NCI-H2029 treated with DMSO at 0.1 percent for 48 hours (cell line): ENCODE results near the gene ATP9A.
A peak's percentile ranks its signal among the peaks of the same experiment; 100 is the strongest.
"Not testable (repeated sequence)": the region's sequence is repeated elsewhere in the genome, so short reads cannot be mapped to it uniquely, and the experiment has no call there.

Experiments used
- DNase-seq: peaks from one replicate; lab custom pipeline; 2025; lab: John Stamatoyannopoulos, UW

Gene ATP9A

DNA sequence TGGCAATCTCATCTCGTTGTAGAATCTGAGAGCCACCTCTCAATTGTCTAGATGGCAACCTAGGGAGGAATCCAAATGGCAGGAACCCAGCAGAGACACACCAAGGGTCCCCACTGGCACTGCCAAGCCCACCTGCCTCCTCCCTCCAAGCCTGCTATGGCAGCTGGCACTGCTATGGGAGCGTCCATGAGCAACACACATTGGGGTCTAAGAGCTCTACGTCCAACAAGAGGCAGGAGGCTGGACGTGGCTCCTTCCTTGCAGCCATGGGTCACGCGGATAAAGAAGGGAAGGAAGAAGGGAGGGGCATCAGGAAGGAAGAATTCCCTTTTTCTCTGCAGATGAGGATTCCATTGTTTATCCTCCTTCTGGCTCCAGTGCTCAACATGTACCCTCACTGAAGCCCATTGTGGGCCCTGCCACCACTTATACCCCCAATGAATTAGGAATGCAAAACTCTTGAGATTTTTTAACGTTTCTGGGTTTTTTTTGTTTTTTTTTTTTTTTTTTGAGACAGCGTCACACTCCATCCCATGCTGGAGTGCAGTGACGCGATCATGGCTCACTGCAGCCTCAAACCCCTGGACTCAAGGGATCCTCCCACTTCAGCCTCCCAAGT lies 17.3 kb downstream of the ATP9A start:
- no peak for DNase-seq

- peak; percentile 84 for DNase-seq
Observed at GRCh38 chr20:51750037-51750769, 18.0 kb downstream of the ATP9A start.

DNA sequence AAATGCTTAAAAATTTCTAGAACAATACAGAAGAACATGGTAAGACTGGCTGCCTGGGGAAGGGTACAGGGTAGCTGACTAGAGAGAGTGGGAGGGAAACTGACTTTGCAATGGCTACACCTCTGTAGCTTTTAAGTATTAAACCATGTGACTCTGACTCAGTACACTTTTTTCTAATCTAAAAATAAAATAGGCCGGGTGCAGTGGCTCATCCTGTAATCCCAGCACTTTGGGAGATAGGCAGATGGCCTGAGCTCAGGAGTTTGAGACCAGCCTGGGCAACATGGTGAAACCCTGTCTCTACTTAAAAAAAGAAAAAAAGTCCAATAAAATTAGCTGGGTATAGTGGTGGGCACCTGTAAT lies 18.5 kb downstream of the ATP9A start:
- DNase-seq, result no peak

DNA sequence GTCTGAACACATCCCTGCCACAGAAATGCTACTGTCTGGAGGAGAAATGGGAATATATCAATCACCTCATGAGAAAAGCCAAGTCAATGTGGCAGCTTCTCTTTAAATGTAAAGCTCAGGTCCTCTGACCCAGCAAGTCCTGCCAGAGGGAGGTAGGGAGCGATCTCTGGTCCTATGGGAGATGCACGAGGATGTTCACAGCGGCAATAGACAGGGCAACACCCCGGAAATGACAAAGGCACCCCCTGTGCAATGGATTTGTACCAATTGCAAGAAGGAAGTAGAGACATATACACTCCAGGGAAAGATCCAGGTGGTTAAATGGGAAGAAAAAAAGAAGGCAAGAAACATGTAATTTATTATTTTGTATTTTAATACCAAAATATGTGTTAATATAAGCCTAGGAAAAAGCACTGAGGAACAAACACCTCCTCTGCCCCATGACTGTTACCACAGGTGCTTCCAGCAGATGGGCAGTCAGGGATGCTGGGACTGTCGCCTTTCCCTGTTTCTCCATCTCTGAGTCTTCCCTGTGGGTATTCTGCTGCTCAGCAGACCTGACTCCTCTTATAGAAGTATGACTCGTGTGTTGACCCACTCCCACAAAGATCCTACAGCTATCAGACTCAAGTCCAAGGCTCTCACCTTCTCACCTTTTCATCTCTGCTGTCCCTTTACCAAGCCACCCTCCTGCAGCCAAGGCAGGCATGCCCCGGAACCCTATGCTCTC lies 20.8 kb downstream of the ATP9A start:
- no peak for DNase-seq

- no peak for DNase-seq
Observed at GRCh38 chr20:51745804-51746203, 22.4 kb downstream of the ATP9A start.

DNA sequence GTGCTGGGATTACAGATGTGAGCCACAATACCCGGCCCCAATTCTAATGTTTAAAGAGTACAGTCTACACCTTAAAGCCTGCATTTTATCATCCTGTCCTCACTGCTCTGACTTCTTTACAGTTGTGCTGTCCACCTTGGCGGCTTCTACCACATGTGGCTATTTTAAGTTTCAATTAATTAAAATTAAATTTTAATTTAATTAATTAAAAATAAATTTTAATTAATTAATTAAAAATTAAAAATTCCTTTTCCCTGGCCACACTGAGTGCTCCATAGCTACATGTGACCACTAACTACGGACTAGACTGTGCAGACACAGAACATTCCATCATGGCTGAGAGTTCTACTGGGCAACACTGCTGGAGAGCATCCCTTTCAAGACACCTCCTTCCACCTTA lies 27.4 kb downstream of the ATP9A start:
- DNase-seq, result no peak

DNA sequence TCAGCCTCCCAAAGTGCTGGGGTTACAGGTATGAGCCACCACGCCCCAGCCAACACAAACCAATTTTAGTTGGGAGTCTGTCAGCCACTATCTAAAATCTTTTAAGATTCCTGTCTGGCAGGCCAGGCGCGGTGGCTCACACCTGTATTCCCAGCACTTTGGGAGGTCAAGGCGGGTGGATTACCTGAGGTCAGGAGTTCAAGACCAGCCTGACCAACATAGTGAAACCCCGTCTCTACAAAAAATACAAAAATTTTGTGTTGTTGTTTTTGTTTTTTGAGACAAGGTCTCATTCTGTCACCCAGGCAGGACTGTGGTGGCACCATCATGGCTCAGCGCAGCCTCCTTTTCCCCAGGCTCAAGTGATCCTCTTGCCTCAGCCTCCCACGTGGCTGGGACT lies 27.9 kb downstream of the ATP9A start:
- DNase-seq, result not testable (repeated sequence)

DNA sequence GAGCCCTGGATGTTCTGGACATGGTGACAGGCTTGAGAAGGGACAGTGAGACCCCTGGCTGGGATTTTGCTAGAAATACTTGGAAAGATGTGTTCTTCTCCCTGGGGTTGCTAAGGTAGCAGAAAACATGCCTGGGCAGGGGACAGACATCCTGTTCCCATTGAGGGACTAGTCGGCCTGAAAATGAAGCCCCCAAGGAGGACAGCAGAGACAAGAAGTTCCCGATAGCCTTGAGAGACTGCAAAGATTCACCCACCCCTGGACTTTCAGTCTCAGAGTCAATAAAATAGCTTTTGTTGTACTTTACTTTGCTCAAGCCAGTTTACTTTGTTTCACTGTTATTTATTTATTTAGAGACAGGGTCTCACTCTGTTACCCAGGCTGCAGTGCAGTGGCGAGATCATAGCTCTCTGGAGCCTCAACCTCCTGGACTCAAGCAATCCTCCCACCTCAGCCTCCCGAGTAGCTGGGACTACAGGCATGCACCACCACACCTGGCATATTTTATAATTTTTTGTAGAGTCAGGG lies 28.4 kb downstream of the ATP9A start:
- no peak for DNase-seq

- DNase-seq, result no peak
Observed at GRCh38 chr20:51738877-51739447, 29.2 kb downstream of the ATP9A start.

DNA sequence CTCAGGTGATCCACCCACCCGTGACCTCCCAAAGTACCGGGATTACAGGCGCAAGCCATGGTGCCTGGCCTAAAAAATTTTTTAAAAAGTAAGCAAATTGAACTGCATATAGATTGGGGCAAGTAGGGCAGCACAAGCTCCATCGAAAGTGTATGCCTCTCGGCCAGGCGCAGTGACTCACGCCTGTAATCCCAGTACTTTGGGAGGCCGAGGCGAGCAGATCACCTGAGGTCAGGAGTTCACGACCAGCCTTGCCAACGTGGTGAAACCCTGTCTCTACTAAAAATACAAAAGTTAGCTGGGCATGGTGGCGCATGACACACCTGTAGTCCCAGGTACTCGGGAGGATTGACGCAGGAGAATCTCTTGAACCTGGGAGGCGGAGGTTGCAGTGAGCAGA lies 29.9 kb downstream of the ATP9A start:
- not testable (repeated sequence) for DNase-seq

DNA sequence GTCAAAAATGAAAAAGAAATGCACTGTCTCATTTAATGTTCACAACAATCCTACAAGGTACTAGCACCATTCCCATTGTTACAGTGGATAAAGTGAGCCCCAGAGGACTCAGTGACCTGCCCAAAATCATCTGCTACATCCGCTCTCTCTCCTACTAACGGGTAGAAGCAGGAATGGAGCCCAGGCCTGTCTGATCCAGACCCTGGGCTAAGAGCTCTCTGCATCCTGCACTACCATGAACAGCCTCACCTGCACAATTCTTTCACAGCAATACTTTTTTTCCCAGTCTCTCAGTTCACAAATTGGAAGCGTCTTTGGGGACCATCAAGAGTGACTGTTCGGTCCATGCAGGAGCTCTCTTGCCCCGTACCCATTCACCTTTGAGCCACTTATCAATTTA lies 31.2 kb downstream of the ATP9A start:
- no peak for DNase-seq

DNA sequence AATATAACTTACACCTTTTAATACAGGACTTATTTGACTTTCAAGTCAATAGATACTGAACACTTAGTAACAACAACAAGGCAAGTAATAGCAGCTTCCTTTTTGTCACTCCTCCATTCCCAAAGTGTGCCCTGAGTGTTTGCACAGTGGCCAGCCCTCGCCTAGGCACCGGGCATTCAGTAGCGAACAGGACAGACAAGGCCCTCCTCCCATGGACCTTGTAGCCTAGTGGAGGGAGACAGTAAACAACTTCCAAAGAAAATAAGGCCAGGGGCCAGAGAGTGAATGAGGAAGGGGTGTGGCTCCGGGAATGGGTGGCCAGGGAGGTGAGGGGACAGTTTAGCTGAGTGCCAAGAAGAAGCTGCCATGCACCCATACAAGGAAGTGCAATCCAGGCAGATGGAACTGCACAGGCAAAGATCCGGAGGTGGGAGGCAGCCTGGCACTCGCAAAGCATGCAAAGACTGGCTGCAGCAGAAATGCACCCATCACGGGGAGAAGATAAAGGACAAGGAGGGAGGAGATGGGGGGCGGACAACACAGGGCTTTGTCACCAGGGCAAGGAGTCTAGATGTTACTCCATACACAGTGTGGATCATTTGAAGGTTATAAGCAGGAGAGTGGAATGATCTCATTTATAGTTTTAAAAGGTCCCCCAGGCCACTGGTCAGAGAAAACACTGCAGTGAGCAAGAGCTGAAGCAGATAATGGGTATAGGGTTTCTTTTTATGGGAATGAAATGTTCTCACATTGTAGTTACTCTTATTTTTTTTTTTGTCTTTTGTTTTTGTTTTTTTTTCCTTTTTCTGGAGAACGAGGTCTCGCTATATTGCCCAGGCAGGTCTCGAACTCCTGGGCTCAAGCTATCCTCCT lies 32.2 kb downstream of the ATP9A start:
- no peak for DNase-seq

- no peak for DNase-seq
Observed at GRCh38 chr20:51734876-51735720, 33.1 kb downstream of the ATP9A start.

DNA sequence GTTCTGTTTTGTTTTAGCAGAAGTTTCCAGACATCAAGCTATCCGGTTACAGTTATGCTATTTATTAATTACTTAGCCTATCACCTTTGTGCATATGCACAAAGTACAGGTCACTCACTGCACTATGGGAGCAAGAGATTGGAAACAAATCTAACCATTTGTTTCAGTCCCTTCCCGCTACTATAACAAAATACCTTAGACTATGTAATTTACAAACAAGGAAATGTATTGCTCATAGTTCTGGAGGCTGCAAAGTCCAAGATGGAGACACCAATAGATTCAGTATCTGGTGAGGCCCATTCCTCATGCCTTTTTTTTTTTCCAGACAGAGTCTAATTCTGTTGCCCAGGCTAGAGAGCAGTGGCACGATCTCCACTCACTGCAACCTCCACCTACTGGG lies 35.1 kb downstream of the ATP9A start:
- DNase-seq, result no peak

DNA sequence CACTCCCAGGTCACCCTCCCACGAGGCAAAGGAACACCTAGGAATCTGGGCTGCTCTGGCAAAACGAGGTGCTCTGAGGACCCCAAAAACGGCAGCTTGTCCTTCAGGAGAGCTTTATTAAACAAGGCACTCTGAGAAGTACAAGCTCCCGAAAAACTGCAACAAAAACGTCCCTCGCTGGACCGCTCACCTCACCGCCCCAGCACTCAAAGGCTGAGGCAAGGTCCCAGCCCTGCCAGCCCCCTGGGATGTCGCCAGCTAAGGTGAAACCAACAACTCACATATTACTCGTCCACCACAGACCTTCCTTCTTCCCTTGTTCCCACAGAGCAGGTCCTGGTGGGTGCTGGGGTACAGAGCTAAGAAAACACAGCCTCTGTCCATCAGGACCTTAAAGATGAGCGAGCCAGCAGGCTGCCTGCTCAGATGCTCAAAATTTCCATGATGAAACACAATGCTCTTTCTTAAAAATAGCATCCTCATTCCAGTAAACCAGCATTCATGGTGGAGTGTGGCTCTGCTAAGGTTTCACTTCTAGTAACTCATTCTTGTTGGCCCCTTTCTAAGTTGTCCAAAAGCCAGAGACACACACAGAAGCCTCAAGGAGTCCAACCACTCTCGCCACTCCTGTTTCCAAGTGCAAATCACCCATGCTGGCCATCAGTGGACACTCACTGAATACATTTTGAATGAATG lies 35.9 kb downstream of the ATP9A start:
- DNase-seq, result no peak

- DNase-seq, result no peak
Observed at GRCh38 chr20:51731731-51732095, 36.5 kb downstream of the ATP9A start.

DNA sequence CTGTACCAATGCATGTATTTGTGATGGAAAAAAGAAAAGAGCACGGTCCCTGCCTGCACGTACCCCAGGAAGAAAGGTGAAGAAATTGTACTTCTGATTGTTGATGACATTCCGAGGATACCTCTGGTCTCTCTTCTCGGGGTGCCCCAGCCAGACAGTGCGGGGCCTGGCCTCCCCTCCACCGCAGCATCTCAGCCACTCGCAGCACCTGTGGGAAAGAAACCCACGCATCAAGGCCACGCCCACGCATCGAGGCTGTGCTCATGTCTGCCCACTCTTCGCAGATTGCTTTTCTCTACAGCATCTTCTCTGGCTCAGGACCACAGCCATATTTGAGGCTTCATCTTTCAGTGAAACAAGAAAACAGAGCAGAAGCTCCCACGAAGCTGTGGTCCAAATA lies 38.4 kb downstream of the ATP9A start:
- DNase-seq, result no peak

- no peak for DNase-seq
Observed at GRCh38 chr20:51728737-51729136, 39.5 kb downstream of the ATP9A start.

DNA sequence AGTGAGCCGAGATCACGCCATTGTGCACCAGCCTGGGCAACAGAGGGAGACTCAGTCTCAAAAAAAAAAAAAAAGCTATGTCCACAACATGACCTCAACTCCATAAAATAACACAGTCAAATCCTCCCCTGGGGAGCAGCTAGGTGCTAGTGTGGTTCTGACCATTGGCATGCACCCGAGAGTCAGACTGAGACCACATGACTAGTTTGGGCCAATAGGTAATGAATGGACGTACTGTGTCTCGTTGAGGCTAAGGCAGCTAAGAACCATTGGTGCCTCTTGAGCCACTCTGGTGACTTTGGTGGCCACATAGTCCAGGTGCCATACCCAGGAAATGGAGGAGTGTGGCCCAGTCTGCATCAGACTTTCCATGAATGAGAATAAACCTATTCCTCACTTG lies 40.3 kb downstream of the ATP9A start:
- DNase-seq, result no peak

DNA sequence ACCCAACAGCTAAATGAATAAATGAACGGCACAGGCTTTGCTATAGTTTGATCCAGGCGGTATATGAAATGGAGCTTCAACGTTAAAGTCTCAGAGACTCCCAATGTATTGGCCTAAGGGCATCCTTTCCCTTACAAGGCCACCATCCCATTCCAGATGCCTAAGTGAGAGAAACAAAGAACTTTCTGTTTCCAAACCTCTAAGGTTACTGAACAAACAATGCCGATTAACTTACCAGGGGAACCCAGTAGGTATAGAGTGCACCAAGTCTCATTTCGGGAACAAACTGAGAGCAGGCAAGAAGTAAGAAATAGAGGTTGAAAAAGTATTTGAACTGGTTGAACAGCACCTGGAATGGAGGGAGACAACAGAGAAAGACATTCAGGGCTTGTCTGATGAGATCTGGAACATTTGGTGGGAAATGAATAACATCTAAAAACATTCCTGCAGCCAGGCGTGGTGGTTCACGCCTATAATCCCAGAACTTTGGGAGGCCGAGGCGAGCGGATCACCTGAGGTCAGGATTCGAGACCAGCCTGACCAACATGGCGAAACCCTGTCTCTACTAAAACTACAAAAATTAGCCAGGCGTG lies 42.5 kb downstream of the ATP9A start:
- no peak for DNase-seq
